Stimulated activated CD8-positive, alpha-beta memory T cell treated with anti-CD3 and anti-CD28 coated beads, Interleukin-15, amount 100 ng/mL, for 4 hours (primary cell): ENCODE data around the gene ZFYVE28.

Source experiments
- DNase-seq, 2 donors: peaks; one replicate each; pipeline ENCODE4 v3.0.0-alpha.2; 2020; ENCODE audit warnings: low read depth in 2 of 2

The ZFYVE28 gene

GRCh38 chr4:2353222-2354107, 65.0 kb downstream of the ZFYVE28 start:
- DNase-seq = no peak

GRCh38 chr4:2352729-2353221, 65.7 kb downstream of the ZFYVE28 start:
- DNase-seq = no peak

- DNase-seq = no peak
These were observed 66.3 kb downstream of the ZFYVE28 start for GRCh38 chr4:2352171-2352570.

GRCh38 chr4:2350982-2351381, 67.5 kb downstream of the ZFYVE28 start:
- DNase-seq = no peak

- no peak for DNase-seq
These were observed 69.7 kb downstream of the ZFYVE28 start for GRCh38 chr4:2348786-2349185.

- no peak for DNase-seq
These were observed 71.3 kb downstream of the ZFYVE28 start for GRCh38 chr4:2347190-2347589.

GRCh38 chr4:2343476-2343875, 75.0 kb downstream of the ZFYVE28 start:
- no peak for DNase-seq

- DNase-seq = no peak
These were observed 76.4 kb downstream of the ZFYVE28 start for GRCh38 chr4:2341911-2342652.

GRCh38 chr4:2341261-2341841, 77.1 kb downstream of the ZFYVE28 start:
- no peak for DNase-seq

- no peak for DNase-seq
These were observed 78.0 kb downstream of the ZFYVE28 start for GRCh38 chr4:2340272-2341061.

GRCh38 chr4:2339458-2340271, 78.8 kb downstream of the ZFYVE28 start:
- no peak for DNase-seq

- DNase-seq = no peak
These were observed 79.5 kb downstream of the ZFYVE28 start for GRCh38 chr4:2338754-2339457.

GRCh38 chr4:2337896-2338295, 80.5 kb downstream of the ZFYVE28 start:
- DNase-seq = no peak

- no peak for DNase-seq
These were observed 81.2 kb downstream of the ZFYVE28 start for GRCh38 chr4:2337131-2337723.

GRCh38 chr4:2336659-2337058, 81.8 kb downstream of the ZFYVE28 start:
- no peak for DNase-seq

- DNase-seq = no peak
These were observed 82.7 kb downstream of the ZFYVE28 start for GRCh38 chr4:2335729-2336101.

- no peak for DNase-seq
These were observed 83.4 kb downstream of the ZFYVE28 start for GRCh38 chr4:2334826-2335728.

GRCh38 chr4:2333916-2334644, 84.4 kb downstream of the ZFYVE28 start:
- no peak for DNase-seq
